Measurements from ENCODE around the gene SSH3. TPM values are rescaled to one million over a fixed set of nuclear protein-coding genes. Genes with fewer than 3 reads are reported as not detected.
A peak's percentile ranks its signal among the peaks of the same experiment; 100 is the strongest.

SSH3 gene
- total RNA-seq, 2 experiments from 2014 or later: 15.4 to 19.0 TPM

- POLR2A ChIA-PET: interaction anchor here (0.7 to 14.4 kb wide), 19 partner anchors 9 to 208 kb away, joined by 3 to 494 read pairs (median 4); partner anchors contain the start of genes ANKRD13D, GRK2, POLD4 and RPS6KB2
- Mint-ChIP-seq H3K27ac (peak overlapping the region; percentile 93), H3K36me3 (ENCODE audit: low read depth) (peaks cover 66% of the 10 kb centered on the region), H3K4me1 (peaks cover 80% of the 10 kb centered on the region), H3K4me3 (peak overlapping the region; percentile 77), H3K27me3 (no peaks in the 10 kb centered on the region), H3K9me3 (no peaks in the 10 kb centered on the region)
- CTCF ChIA-PET: interaction anchor here (0.6 to 3.1 kb wide), 11 partner anchors 8 to 124 kb away, joined by 3 to 32 read pairs (median 7); partner anchors contain the start of genes ANKRD13D, GRK2, POLD4 and PPP1CA
- peak; percentile 94 for DNase-seq
Measured at GRCh38 chr11:67277231-67277961, 25.9 kb upstream of the SSH3 start.

- no peak for DNase-seq
- ChIA-PET CTCF (interaction anchor here (0.6 to 3.1 kb wide), 10 partner anchors 9 to 123 kb away, joined by 3 to 32 read pairs (median 6); partner anchors contain the start of genes ANKRD13D, GRK2, POLD4 and PPP1CA), POLR2A (interaction anchor here (1.0 to 14.4 kb wide), 14 partner anchors 10 to 207 kb away, joined by 3 to 494 read pairs (median 5); partner anchors contain the start of genes ANKRD13D, GRK2, POLD4 and RPS6KB2)
- H3K27ac Mint-ChIP-seq: peak overlapping the region; percentile 93
- H3K4me3 Mint-ChIP-seq: peak overlapping the region; percentile 77
- peaks cover 68% of the 10 kb centered on the region for H3K36me3 Mint-ChIP-seq (ENCODE audit: low read depth)
- H3K9me3 Mint-ChIP-seq: no peaks in the 10 kb centered on the region
- no peaks in the 10 kb centered on the region for H3K27me3 Mint-ChIP-seq
- H3K4me1 Mint-ChIP-seq: peaks cover 73% of the 10 kb centered on the region
Measured at GRCh38 chr11:67278135-67278938, 25.0 kb upstream of the SSH3 start.

GRCh38 chr11:67278939-67279588 lies 24.3 kb upstream of the SSH3 start:
- Mint-ChIP-seq H3K27me3 (no peaks in the 10 kb centered on the region), H3K36me3 (ENCODE audit: low read depth) (peaks cover 73% of the 10 kb centered on the region)

GRCh38 chr11:67279589-67280340 lies 23.6 kb upstream of the SSH3 start:
- peaks cover 75% of the 10 kb centered on the region for H3K36me3 Mint-ChIP-seq (ENCODE audit: low read depth)
- ChIA-PET CTCF (interaction anchor here (0.5 to 1.7 kb wide), 4 partner anchors 8 to 65 kb away, joined by 3 to 6 read pairs (median 4); no protein-coding TSS in a partner anchor), POLR2A (interaction anchor here (1.7 to 14.4 kb wide), 5 partner anchors 8 to 38 kb away, joined by 4 to 494 read pairs (median 15); partner anchors contain the start of genes ANKRD13D, GRK2 and SSH3)
- H3K27ac Mint-ChIP-seq: peak overlapping the region; percentile 93
- no peaks in the 10 kb centered on the region for H3K27me3 Mint-ChIP-seq
- H3K4me1 Mint-ChIP-seq: peaks cover 67% of the 10 kb centered on the region
- H3K9me3 Mint-ChIP-seq: no peaks in the 10 kb centered on the region
- H3K4me3 Mint-ChIP-seq: no peak overlapping the region
- no peak for DNase-seq

More at GRCh38 chr11:67278939-67279588, 24.3 kb upstream of the SSH3 start:
- POLR2A ChIA-PET: interaction anchor here (1.5 to 14.4 kb wide), 6 partner anchors 9 to 149 kb away, joined by 4 to 494 read pairs (median 18); partner anchors contain the start of genes ANKRD13D, GRK2, RPS6KB2 and SSH3
- peaks cover 70% of the 10 kb centered on the region for H3K4me1 Mint-ChIP-seq
- peak overlapping the region; percentile 17 for H3K4me3 Mint-ChIP-seq
- peak overlapping the region; percentile 93 for H3K27ac Mint-ChIP-seq
- no peak for DNase-seq
- CTCF ChIA-PET: interaction anchor here (0.5 to 2.4 kb wide), 7 partner anchors 9 to 65 kb away, joined by 3 to 32 read pairs (median 6); partner anchors contain the start of gene ANKRD13D
- H3K9me3 Mint-ChIP-seq: no peaks in the 10 kb centered on the region

GRCh38 chr11:67280341-67280787 lies 23.0 kb upstream of the SSH3 start:
- Mint-ChIP-seq H3K9me3 (no peaks in the 10 kb centered on the region), H3K27me3 (no peaks in the 10 kb centered on the region), H3K4me3 (no peak overlapping the region), H3K4me1 (peaks cover 65% of the 10 kb centered on the region), H3K27ac (peak overlapping the region; percentile 93), H3K36me3 (ENCODE audit: low read depth) (peaks cover 77% of the 10 kb centered on the region)
- ChIA-PET CTCF (interaction anchor here (1.7 kb wide), 1 partner anchor 18 kb away, joined by 3 read pairs; no protein-coding TSS in a partner anchor), POLR2A (interaction anchor here (1.7 to 14.4 kb wide), 5 partner anchors 8 to 37 kb away, joined by 4 to 494 read pairs (median 15); partner anchors contain the start of genes ANKRD13D, GRK2 and SSH3)
- DNase-seq: no peak

GRCh38 chr11:67280788-67281551 lies 22.4 kb upstream of the SSH3 start:
- Mint-ChIP-seq H3K36me3 (ENCODE audit: low read depth) (peaks cover 71% of the 10 kb centered on the region), H3K27me3 (no peaks in the 10 kb centered on the region)
- CTCF ChIA-PET: no interaction called here

GRCh38 chr11:67281552-67282150 lies 21.7 kb upstream of the SSH3 start:
- Mint-ChIP-seq H3K27ac (peak overlapping the region; percentile 49), H3K36me3 (ENCODE audit: low read depth) (peaks cover 72% of the 10 kb centered on the region), H3K27me3 (no peaks in the 10 kb centered on the region), H3K4me3 (no peak overlapping the region), H3K4me1 (peaks cover 65% of the 10 kb centered on the region), H3K9me3 (no peaks in the 10 kb centered on the region)
- CTCF ChIA-PET: interaction anchor here (2.2 kb wide), 1 partner anchor 10 kb away, joined by 11 read pairs; no protein-coding TSS in a partner anchor
- POLR2A ChIA-PET: interaction anchor here (1.5 to 12.9 kb wide), 4 partner anchors 8 to 36 kb away, joined by 5 to 494 read pairs (median 10); partner anchors contain the start of genes GRK2 and SSH3
- DNase-seq: no peak

More at GRCh38 chr11:67280788-67281551, 22.4 kb upstream of the SSH3 start:
- Mint-ChIP-seq H3K27ac (peak overlapping the region; percentile 11), H3K4me3 (no peak overlapping the region), H3K4me1 (peaks cover 65% of the 10 kb centered on the region), H3K9me3 (no peaks in the 10 kb centered on the region)
- POLR2A ChIA-PET: interaction anchor here (1.7 to 4.7 kb wide), 4 partner anchors 9 to 36 kb away, joined by 4 to 77 read pairs (median 10); partner anchors contain the start of genes GRK2 and SSH3
- no peak for DNase-seq

- H3K27ac Mint-ChIP-seq: peak overlapping the region; percentile 71
- DNase-seq: no peak
- H3K27me3 Mint-ChIP-seq: no peaks in the 10 kb centered on the region
- ChIA-PET POLR2A (interaction anchor here (1.5 to 12.9 kb wide), 3 partner anchors 9 to 35 kb away, joined by 5 to 494 read pairs (median 15); partner anchors contain the start of genes GRK2 and SSH3), CTCF (interaction anchor here (0.5 to 2.2 kb wide), 2 partner anchors 11 to 34 kb away, joined by 4 to 11 read pairs; no protein-coding TSS in a partner anchor)
- H3K4me1 Mint-ChIP-seq: peaks cover 65% of the 10 kb centered on the region
- H3K36me3 Mint-ChIP-seq (ENCODE audit: low read depth): peaks cover 72% of the 10 kb centered on the region
- H3K9me3 Mint-ChIP-seq: no peaks in the 10 kb centered on the region
- no peak overlapping the region for H3K4me3 Mint-ChIP-seq
Measured at GRCh38 chr11:67282155-67282875, 21.0 kb upstream of the SSH3 start.

GRCh38 chr11:67282876-67283371 lies 20.4 kb upstream of the SSH3 start:
- peak overlapping the region; percentile 44 for H3K27ac Mint-ChIP-seq
- POLR2A ChIA-PET: interaction anchor here (1.5 to 12.9 kb wide), 3 partner anchors 10 to 35 kb away, joined by 5 to 494 read pairs (median 15); partner anchors contain the start of genes GRK2 and SSH3
- H3K4me3 Mint-ChIP-seq: no peak overlapping the region
- no peaks in the 10 kb centered on the region for H3K9me3 Mint-ChIP-seq
- no peaks in the 10 kb centered on the region for H3K27me3 Mint-ChIP-seq
- CTCF ChIA-PET: interaction anchor here (2.2 kb wide), 1 partner anchor 11 kb away, joined by 11 read pairs; no protein-coding TSS in a partner anchor
- H3K4me1 Mint-ChIP-seq: peaks cover 66% of the 10 kb centered on the region
- no peak for DNase-seq
- H3K36me3 Mint-ChIP-seq (ENCODE audit: low read depth): peaks cover 72% of the 10 kb centered on the region

Measured in activated CD4-positive, alpha-beta memory T cell treated with anti-CD3 and anti-CD28 coated beads, Interleukin-2, amount 10 ng/mL, durations not matched to agents 7 days and 5 days (primary cell).